Activated T-helper 1 cell treated with anti-CD3 and anti-CD28 coated beads, Interleukin-2, amount 50 U/mL, for 16 hours (primary cell): Measurements from ENCODE around the gene ARSK.

Experiments
- DNase-seq, 2 donors: peaks; one replicate each; pipeline ENCODE4 v3.0.0-alpha.2; 2020; ENCODE audit warnings: low read depth in 1 of 2, low spot score in 1 of 2

Gene ARSK

DNA sequence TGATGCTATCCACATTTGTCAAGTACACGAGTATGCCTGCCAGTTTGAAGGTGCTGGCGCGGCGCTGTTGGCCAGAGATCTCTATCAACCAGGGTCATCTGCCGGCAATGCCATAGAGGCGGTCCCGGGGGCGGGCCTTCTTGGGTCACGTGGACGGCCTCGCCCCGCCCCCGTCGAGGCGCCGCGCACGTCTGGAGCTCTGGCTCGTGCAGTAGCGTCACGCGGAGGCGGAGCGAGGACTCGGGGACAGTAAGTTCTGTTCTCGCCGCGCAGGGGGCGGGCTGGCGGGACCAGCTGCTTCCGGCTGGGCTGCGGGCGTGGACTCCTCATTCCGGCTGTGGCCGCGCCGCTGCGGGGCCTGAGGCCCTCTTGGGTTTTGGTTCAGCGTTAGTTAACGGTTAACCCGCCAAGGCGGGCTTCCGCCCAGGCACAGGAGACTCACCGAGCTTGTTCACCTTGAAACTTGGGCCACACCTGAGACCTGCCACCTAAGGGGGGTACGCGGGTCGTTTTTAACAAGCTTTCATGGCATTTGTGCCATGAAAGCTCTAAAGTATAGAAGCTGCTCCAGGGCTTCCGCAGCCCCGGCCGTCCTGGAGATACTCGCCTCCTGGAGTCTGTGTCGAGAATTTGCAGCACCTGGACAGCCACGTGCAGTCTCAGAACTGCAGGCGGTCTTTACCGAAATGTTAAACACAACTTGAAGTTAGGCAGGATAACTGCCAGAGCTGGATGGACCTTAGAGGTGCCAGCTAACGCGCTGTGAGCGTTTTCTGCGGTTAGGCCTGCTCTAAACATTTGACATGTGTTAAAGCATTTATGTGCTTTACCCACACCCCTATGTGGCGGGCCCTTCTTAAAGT, 91.9 kb downstream of the ARSK start, which contains the start of gene RFESD:
RFESD (plus strand) TSS at position 209 of the 863 bp plus-strand sequence. CDS start 5,495 bp downstream, outside the sequence.
- peak; percentile 86 to 89 for DNase-seq

DNA sequence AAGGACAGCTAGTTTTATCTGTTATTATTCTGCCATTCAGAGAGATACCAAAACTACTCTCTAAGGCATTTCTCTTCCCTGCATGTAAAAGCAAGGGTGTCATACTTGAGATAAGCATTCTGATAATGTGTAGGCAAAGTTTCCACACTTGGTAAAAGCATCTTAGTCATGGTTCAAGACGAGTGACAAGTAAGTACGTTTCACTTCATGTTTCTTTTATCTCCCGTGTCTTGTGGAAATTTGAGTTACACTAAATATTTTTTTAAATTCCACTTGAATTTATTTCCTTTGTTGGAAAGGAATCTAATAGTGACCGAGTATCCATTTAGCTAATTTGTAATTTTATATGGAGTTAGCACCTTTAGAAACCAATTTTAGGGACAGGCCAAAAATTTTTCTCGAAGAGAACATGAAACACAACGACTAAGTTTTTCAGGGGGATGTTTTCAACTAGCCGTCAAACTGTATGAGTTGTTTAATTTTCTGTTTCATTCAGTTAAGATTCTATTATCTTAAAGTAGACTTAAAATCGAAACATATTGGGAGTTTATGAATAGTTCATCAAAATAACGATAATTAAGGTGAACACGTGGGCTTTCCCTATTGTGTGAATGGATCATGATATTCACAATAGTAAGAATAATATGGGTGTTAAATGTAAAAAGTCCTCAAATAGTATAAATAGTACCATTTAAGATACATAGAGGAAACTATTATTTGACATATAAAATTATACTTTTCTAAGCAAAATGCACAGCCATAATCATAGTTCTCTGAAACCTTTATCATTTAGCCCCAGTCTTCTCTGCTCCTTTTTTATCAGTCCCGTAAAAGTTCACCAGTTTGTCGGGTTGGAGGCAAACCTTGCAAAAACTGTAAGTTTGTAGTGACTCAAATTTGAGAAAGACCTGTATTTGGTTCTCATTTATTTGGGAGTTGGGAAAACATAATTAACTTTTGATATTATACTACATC, 93.3 kb downstream of the ARSK start:
- DNase-seq: no peak

DNA sequence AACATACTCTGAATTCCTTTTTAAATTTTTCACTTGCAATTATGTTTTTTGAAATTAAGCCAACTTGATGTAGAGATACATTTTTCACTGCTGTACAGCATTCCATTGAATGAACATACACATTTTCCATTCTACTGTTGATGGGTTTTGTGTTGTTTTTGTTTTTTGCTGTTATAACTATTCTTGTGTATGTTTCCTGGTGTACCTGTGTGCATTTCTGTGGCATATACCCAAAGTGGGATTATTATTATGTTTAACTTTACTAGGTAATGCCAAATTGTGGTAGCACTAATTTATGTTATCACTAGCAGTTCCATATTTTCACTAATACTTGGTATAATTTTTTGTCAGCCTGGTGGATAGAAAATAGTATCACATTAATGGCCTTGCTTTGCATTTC, 94.4 kb downstream of the ARSK start:
- no peak for DNase-seq

DNA sequence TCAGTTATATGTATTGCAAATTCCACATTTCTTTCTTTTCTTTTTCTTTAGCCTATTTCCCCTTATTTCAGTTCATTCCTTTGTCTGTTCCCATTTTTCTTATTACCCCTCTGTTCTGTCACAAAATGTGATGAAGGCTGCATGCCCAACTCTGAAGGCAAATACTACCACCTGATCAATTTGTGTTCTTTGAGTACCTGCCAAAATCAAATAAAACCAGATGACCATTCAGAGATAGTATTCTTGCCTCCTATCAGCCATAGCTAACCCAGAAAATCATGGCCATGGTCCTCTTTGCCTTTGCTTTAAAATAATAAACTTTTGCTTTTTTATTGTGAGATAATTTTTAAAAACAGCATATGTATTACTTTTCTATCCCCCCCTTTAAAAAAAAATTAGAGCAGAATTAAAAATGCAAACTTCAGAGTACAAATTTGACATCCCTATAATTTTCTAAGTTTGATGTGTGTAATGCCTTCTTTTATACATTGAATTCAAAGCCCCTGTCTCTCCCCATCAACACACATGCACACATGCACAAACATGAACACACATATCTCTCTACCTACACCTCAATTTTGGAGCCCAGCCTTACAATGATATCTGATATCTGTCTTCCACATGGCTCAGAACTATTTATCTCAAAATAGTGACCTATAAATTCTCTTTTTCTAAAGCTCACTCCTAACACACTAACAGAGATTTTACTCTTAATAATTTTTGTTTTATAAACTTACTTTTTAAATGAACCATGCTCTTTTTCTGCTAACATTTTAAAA, 95.1 kb downstream of the ARSK start:
- no peak for DNase-seq

DNA sequence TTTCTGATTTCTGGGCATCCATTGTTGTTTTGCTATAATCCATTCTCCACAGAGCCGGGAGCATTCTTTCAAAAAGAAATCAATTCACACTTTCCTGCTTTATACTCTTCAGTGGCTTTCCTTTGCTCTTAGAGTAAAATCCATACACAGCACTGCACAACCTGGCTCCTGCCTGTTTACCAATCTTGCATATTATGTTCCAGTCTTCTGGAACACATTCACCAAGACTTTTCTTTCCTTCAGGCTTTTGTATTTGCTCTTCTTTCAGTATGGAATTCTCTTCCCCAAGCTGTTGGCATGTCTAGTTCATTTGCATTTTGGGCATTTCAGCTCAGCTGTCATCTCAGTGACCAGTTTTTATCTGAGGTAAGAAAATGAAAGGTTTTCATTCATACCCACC, 97.9 kb downstream of the ARSK start:
- DNase-seq: no peak

- no peak for DNase-seq
Observed at GRCh38 chr5:95654196-95654595, 99.3 kb downstream of the ARSK start.
